Activated CD8-positive, alpha-beta T cell treated with anti-CD3 and anti-CD28 coated beads, Interleukin-2, amount 10 ng/mL, durations not matched to agents 7 days and 5 days (primary cell): ENCODE measurements around the gene PILRB. TPM values are rescaled to one million over a fixed set of nuclear protein-coding genes. Genes with fewer than 3 reads are reported as not detected.

Experiments
- total RNA-seq, 2 experiments: library from RNA; stranded (reverse); gene quantifications; one replicate each; pipeline ENCODE4 v1.2.3, GENCODE V29; 2021

The PILRB gene
- total RNA-seq, 2 experiments from 2014 or later: 75.7 to 77.2 TPM

Other genes with a start within 250 kb of the PILRB start
- 10 to 100 TPM; 74.6 to 81.0 TPM for gene TAF6, start 238.8 kb upstream of the PILRB start, total RNA-seq
- gene CNPY4, start 238.5 kb upstream of the PILRB start, total RNA-seq: 10 to 100 TPM; 32.4 to 35.5 TPM
- gene MBLAC1, start 231.2 kb upstream of the PILRB start, total RNA-seq: 1 to 10 TPM; 4.3 to 5.7 TPM
- 100 to 1,000 TPM; 134 to 143 TPM for gene LAMTOR4, start 209.2 kb upstream of the PILRB start, total RNA-seq
- gene TRAPPC14, start 199.4 kb upstream of the PILRB start, total RNA-seq: 10 to 100 TPM; 42.7 to 44.0 TPM
- gene GAL3ST4, start 189.5 kb upstream of the PILRB start, total RNA-seq: 1 to 10 TPM; 2.8 to 3.5 TPM
- gene GPC2, start 180.7 kb upstream of the PILRB start, total RNA-seq: 1 to 10 TPM; 8.1 to 8.2 TPM
- 10 to 100 TPM; 16.5 to 20.6 TPM for gene STAG3, start 180.2 kb upstream of the PILRB start, total RNA-seq
- 10 to 100 TPM; 61.6 to 64.8 TPM for gene PVRIG, start 138.2 kb upstream of the PILRB start, total RNA-seq
- not detected for gene SPDYE3, start 50.4 kb upstream of the PILRB start, total RNA-seq
- 10 to 100 TPM in 1 of 2 experiments, 1 to 10 TPM in 1; 8.1 to 11.5 TPM for gene PILRA, start 15.4 kb downstream of the PILRB start, total RNA-seq
- 1 to 10 TPM; 2.6 to 2.8 TPM for gene ZCWPW1, start 70.6 kb downstream of the PILRB start, total RNA-seq
- 10 to 100 TPM; 40.4 to 45.4 TPM for gene MEPCE, start 71.7 kb downstream of the PILRB start, total RNA-seq
- gene PPP1R35, start 78.4 kb downstream of the PILRB start, total RNA-seq: 10 to 100 TPM; 84.0 to 90.1 TPM
- 1 to 10 TPM; 2.7 to 3.6 TPM for gene SPACDR, start 106.1 kb downstream of the PILRB start, total RNA-seq
- gene TSC22D4, start 121.1 kb downstream of the PILRB start, total RNA-seq: 100 to 1,000 TPM; 129 to 132 TPM
- under 1 TPM in 1 of 2 experiments, not detected in 1; 0.23 TPM for gene NYAP1, start 125.8 kb downstream of the PILRB start, total RNA-seq
- 10 to 100 TPM; 43.0 to 46.0 TPM for gene AGFG2, start 181.1 kb downstream of the PILRB start, total RNA-seq
- 10 to 100 TPM; 29.8 to 30.0 TPM for gene SAP25, start 215.8 kb downstream of the PILRB start, total RNA-seq
- 100 to 1,000 TPM; 191 to 193 TPM for gene LRCH4, start 228.0 kb downstream of the PILRB start, total RNA-seq
- gene FBXO24, start 228.2 kb downstream of the PILRB start, total RNA-seq: under 1 TPM; 0.37 to 0.45 TPM
- gene PCOLCE, start 244.2 kb downstream of the PILRB start, total RNA-seq: 10 to 100 TPM; 17.0 to 17.6 TPM